ENCODE results near the gene GLIS1. TPM values are rescaled to one million over a fixed set of nuclear protein-coding genes. Genes with fewer than 3 reads are reported as not detected.

The GLIS1 gene
- total RNA-seq, 1 experiment from 2014 or later: not detected

- no peak for DNase-seq (ENCODE audit: low spot score)
These were observed 143.1 kb downstream of the GLIS1 start for GRCh38 chr1:53595906-53596305.

- DNase-seq (ENCODE audit: low spot score): no peak
These were observed 144.4 kb downstream of the GLIS1 start for GRCh38 chr1:53594391-53595180.

DNA sequence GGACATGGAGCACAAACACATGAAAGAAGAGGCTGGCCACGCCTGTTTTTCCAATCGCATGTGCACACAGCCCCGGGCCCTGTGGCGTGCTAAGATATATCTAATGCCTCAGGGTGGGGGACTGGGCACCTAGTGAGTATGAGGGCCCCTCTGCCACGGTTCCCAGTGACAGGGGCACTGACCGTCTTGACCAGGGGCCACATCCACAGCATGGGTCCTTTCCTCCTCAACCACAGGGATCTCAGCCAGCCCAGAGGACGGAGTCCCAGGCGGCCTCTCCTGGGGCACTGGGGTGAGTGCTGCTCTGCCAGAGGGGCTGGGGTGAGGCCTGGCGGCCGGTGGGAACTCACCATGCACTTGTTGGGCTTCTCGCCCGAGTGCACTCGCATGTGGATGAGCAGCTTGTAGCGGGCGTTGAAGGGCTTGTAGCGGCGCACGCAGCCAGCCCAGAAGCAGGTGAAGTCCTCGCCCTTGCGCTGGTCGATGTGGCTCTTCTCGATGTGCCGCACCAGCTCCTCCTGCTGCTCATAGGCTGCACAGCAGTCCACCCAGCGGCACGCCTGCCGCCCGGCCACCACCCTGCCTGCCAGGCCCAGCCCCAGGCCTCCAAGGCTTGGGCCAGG lies 145.1 kb downstream of the GLIS1 start:
- peak; percentile 56 for DNase-seq (ENCODE audit: low spot score)

DNA sequence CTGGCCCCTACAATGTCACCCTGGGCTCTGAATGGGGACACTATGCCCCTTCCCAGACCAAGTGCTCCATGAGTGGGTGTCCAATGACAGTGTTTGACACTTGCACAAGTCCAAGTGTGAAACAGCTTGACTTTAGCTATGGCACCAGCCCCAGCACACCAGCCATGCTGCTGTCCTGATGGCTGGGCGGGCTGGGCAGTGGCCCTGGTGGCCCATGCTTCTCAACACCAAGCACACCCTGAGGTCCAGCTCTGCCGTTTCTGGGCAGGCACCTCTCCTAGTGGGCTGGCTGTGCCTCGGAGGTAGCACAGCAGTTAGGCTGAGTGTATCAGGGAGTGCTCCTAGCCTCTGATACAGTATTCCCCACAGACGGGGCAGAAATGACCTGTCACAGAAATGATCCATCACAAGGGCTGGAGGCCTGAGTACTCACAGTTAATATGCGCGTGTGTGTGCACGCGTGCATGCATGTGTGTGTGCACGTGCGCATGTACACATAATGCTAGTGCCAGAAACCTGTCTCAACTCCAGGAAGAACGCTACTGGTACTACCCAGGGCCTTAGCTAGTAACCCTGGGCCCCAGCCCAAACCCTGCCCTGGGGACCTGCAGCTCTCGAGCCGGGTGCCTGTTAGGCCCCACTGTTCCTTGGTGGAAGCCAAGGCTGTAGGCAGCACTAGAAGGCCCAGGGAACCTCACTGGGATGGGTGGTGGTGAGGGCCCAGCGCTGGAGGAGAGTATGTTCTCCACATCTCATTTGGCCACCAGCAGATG lies 145.8 kb downstream of the GLIS1 start:
- DNase-seq (ENCODE audit: low spot score): no peak

DNA sequence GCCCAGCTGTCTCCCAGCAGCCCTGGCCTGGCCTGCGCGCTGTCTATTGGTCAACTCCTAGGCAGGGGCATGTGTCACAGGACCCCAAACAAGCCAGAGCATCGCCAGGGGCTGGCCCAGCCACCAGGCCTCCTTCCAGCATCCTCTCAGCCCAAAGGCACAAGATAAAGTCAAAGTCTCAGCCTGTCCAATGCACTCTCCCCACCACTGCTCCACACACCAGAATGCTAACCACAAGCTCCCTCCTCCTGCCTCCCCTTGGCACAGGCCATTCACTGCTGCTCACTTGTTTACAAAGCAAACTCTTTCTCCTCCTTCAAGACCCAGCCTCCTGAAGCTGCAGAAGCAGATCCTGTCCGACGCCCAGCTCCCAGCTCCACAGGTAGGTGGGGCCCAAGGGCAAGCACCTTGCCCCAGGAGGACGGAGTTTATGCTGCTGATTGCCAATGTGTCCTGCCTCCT lies 146.4 kb downstream of the GLIS1 start:
- peak; percentile 49 for DNase-seq (ENCODE audit: low spot score)

- DNase-seq (ENCODE audit: low spot score): no peak
These were observed 147.0 kb downstream of the GLIS1 start for GRCh38 chr1:53591924-53592323.

DNA sequence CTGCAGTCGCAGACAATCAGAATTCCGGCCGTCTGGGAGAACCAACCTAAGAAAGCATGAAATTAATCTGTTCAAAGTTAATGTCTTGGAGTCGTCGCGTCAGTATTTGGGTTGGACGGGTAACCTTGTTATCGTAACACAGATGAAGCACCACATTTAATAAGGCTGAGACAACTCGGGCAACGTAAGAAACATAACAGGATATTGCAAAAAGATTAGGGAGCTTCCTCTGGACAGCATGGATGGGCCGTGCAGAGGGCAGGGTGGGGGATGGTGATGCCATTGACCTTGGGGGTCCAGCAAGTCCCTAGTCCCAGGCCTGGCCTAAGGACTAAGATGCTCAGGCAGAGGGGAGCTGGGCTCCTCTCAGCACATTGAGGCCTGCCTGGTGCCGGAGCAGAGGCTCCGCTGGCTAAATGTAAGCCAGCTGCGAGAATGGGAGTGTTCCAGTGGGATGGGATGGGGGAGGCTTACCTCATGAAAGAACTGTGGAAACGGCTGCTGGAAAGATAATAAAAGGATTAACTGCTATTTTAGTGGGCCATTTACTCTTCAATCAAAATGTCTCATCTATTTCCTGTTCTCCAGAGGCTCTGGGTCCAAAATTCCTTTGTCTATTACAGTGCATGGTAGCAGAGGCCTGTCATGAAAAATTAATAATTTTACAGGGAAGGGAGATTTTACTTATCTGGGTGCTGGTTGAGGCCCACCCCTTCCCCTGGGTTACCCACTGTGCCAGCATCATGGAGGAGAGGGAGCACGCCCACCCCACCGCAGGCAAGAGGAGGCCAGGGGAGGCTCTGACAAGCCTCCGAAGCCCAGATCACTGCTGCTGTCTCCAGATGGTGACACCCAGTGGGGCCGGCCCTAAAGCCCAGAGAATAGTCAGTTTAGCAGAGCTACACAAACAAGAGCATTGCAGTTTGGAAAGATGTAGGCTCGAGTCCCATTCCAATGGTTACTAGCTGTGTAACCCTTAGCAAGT lies 148.1 kb downstream of the GLIS1 start:
- DNase-seq (ENCODE audit: low spot score): no peak

DNA sequence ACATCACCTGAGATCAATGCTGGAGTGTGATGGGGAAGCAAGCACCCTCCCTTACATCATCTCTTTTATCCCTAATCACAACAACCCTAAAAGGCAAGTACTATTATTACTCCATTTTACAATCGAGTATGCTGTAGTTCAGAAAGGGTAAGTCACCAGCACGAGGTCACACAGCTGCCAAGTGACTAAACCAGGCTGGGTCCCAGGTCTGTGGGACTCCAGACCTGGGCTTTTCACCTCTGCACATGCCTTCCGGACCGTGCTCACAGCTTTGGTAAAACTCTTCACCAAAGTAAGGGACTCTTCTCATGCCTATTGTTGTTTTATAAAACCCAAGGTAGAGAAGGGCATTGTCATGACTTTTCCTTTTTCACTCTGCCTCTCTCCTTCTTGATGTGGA lies 148.9 kb downstream of the GLIS1 start:
- DNase-seq (ENCODE audit: low spot score): no peak

DNA sequence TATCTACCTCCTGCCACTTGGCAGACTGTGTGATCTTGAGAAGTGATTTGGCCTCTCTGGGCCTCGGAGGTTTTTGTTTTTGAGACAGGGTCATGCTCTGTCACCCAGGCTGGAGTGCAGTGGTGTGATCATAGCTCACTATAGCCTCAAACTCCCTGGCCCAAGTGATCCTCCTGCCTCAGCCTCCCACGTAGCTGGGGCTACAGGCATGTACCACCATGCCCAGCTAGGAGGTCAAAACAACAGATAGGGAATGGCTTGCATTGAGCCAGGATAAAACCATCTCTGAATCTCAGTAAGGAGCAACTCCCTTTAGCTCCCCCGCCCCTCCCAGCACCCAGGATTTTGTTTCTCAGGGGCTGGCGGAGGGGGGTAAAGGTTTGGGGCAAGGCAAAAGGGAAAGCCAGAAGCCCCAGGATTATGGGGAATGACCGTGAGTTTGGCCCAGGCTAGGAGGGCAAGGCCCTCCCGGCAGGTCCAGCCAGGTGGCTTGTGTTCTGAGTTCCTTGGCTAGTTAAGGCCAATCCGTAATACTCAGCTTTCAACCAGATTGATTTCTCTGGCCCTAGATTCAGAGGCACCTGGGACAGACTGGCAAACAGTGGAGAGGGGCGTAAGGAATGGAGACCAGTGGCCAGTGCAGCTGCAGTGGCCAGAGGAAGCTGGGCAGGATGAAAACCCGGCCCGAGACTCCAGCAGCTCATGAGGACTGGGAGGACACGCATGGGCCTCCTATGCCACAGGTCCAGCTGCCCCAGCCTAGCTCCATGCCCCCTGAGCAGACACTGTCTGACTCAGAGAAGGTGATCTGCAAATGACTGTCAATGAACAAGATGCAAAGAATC lies 149.7 kb downstream of the GLIS1 start:
- DNase-seq (ENCODE audit: low spot score): no peak

DNA sequence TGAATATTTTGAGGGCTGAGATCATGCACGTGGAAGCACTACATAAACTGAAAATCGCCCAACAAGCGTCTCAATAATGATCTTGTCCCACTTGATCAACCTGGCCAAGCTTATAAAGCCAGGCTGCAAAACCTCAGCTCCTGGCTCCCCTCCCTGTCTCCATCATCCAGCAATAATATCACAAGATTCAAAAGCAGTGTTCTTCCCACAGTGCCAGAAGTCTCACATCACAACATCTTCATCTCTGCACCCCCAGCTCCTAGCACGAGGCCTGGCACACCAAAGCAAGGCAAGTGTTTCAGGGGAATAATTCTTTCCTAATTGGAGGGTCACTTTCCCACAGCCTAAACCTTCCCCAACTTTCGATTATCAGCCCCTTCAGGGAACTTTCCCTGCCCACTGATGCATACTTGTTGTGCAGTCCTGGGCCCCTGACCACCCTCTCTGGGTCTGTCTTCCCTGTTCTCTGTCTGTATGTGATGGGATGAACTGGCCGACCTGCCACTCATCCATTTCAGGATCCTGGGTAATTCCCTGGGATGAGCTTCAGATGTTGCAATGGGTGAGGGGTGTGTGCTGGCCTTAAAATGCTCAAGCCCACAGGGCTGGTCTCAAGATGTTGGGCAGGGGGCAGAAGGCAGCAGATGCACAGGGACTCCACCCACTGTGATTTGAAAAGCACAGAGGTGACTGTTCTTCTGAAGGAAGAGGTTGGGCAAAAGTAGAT lies 150.7 kb downstream of the GLIS1 start:
- no peak for DNase-seq (ENCODE audit: low spot score)

GRCh38 chr1:53587252-53587988 lies 151.5 kb downstream of the GLIS1 start:
- DNase-seq (ENCODE audit: low spot score): no peak

GRCh38 chr1:53586765-53587164 lies 152.2 kb downstream of the GLIS1 start:
- no peak for DNase-seq (ENCODE audit: low spot score)

GRCh38 chr1:53585565-53585964 lies 153.4 kb downstream of the GLIS1 start:
- DNase-seq (ENCODE audit: low spot score): no peak

DNA sequence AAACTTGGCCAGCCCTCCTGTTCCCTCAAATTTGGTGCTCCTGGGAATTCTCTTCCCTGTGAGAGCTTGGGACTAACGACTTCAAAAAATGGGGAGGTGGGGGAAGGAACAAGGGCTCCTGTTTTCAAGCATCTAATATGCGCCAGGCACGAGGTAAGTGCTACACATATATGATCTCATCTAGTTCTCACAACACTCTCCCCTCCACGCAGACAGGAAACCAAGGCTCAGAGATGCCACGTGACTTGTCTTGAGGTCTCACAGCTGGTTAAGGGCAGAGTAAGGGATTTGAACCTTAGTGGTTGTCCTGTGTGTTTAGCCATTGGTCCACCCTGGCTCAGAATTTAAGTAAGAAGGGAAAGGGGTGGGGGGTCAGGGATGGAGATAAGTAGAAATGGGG lies 153.8 kb downstream of the GLIS1 start:
- no peak for DNase-seq (ENCODE audit: low spot score)

DNA sequence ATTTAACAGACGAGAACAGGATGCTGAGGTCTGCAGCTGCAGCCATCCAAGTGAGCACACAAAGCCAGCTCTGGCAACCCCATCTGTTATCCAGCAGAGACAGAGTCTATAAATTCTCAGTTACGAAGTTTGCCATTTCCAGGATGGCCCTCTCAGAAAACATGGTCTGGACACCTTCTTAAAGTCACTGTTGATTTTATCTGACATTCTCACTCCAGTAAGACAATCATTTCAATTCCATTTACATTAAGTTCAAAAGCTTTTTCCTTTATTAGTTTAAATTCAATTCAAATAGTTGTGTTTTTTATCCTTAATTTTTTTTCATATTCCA lies 154.2 kb downstream of the GLIS1 start:
- no peak for DNase-seq (ENCODE audit: low spot score)

DNA sequence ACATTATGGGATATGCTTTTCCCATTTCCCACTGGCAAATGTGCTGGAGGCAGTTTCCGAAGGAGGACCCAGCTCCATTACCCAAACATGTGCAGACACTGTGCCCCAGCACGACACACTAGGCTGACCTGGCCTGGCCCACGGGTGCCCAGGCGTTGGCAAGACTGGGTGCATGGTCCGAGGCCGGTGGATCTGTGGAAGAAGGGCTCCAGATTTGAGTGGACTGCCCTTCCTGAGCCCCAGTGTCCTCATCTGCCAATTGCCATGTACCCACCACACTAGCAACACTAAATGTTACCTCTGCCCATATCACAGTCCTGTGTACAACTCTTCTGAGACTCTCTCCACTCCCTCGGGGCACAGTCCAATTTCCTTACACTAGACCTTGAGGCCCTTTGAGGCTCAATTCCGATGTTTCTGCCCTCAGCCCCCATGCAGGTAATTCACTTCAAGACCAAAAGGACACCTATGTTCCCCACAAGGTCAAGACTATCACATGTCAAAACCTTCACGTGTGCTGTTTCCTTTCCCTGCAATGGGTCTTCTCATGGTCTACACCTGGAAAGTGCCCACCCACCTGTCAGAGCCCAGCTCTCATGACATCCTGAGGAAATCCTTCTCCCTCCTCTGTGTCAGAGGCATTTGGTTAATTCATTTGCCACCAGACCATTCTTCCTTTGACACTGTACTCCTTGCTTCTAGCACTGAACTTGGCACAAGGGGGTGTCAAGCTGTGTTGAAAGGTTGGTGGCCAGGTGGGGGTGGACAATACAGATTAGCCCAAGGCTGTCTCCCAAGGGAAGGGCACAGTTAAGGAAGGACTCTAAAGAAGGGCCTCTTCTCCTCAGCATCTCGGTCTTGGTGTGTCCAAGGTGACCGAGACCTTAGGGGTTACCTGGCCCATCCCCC lies 154.8 kb downstream of the GLIS1 start:
- no peak for DNase-seq (ENCODE audit: low spot score)

DNA sequence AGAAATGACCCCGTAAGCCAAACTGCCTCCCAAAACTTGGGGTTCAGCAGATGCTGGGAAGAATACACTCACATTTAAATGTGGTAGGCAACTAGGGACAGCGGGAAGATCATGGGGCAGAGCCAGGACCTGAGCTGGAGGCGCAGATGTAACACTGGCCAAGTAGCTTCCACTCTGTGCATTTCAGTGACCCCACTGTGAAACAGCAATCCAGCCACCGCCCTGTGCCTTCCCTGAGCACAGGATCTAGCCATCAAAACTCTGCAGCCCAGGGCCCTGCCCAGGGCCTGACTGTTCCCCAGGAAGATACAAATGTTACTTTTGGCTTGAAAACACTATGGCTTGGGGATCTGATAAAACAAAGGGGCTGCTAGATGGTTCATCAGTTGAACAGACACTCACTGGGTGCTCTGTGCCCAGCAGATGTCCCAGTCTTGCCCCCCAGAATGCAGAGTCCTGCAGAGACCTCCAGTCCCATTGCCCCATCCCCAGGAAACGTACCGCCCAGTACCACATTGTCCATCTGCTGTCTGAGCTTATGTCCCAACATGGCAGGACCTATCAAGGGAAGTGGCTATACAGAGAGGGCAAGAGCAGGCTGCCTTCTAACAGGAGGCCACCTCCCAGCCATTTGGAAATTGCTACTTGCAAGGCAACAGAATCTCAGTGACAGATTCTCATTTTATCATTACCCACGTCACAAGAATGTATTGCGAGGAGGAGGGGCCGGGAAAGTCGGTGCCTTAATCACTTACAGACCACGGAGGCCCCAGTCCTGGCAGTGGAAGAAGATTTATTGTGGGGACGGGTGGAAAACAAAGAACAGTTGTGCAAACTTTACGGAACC lies 155.7 kb downstream of the GLIS1 start:
- no peak for DNase-seq (ENCODE audit: low spot score)

All from HT-29 (cell line).